HEK293T (cell line): ENCODE measurements around the gene NPDC1.

Experiments used
- CTCF ChIA-PET: fragments of 350-600 bp; formaldehyde crosslinking; extraction: SDS; loops from one replicate; lab custom pipeline; 2021; ENCODE audit warnings: antibody characterized with exemption, inconsistent platforms; lab: Yijun Ruan, JAX
- POLR2A ChIA-PET: fragments of 350-600 bp; formaldehyde crosslinking; extraction: SDS; loops from one replicate; lab custom pipeline; 2020; ENCODE audit warnings: antibody characterized with exemption, inconsistent platforms; lab: Yijun Ruan, JAX
- DNase-seq: peaks from one replicate; pipeline ENCODE4 v3.0.0; 2012; ENCODE audit warnings: mixed read lengths; ENCODE audit errors: extremely low spot score
- ARNT ChIP-seq: fragments of 450-650 bp; IDR thresholded peaks from 2 replicates; pipeline ENCODE4 v1.6.1; 2017; ENCODE audit warnings: mild to moderate bottlenecking
- BHLHE40 ChIP-seq: fragments of 450-650 bp; IDR thresholded peaks from 2 replicates; pipeline ENCODE4 v1.6.1; 2016; ENCODE audit warnings: mild to moderate bottlenecking, moderate library complexity, borderline replicate concordance
- CTBP1 ChIP-seq: fragments of 450-650 bp; IDR thresholded peaks from 2 replicates; pipeline ENCODE4 v1.6.1; 2016; ENCODE audit warnings: borderline replicate concordance
- ELF4 ChIP-seq: fragments of 450-650 bp; IDR thresholded peaks from 2 replicates; pipeline ENCODE4 v1.6.1; 2017; ENCODE audit warnings: antibody characterized with exemption
- FOXA1 ChIP-seq: fragments of 450-650 bp; IDR thresholded peaks from 2 replicates; pipeline ENCODE4 v1.6.1; 2016; ENCODE audit warnings: mild to moderate bottlenecking
- FOXK2 ChIP-seq: fragments of 450-650 bp; IDR thresholded peaks from 2 replicates; pipeline ENCODE4 v1.6.1; 2016; ENCODE audit warnings: mild to moderate bottlenecking
- FOXM1 ChIP-seq: fragments of 450-650 bp; IDR thresholded peaks from 2 replicates; pipeline ENCODE4 v1.6.1; 2017; ENCODE audit warnings: mild to moderate bottlenecking, borderline replicate concordance
- HDGF ChIP-seq: fragments of 450-650 bp; IDR thresholded peaks from 2 replicates; pipeline ENCODE4 v1.6.1; 2017; ENCODE audit warnings: antibody characterized with exemption, borderline replicate concordance
- L3MBTL2 ChIP-seq: fragments of 450-650 bp; conservative IDR thresholded peaks from 2 replicates; pipeline ENCODE4 v1.6.1; 2016; ENCODE audit warnings: mild to moderate bottlenecking
- LEF1 ChIP-seq: fragments of 450-650 bp; IDR thresholded peaks from 2 replicates; pipeline ENCODE4 v1.6.1; 2017; ENCODE audit warnings: mild to moderate bottlenecking, borderline replicate concordance
- NFRKB ChIP-seq: fragments of 450-650 bp; IDR thresholded peaks from 2 replicates; pipeline ENCODE4 v1.6.1; 2016; ENCODE audit warnings: mild to moderate bottlenecking, moderate library complexity
- SP1 ChIP-seq: fragments of 450-650 bp; IDR thresholded peaks from 2 replicates; pipeline ENCODE4 v1.6.1; 2017
- SUZ12 ChIP-seq: fragments of 450-650 bp; IDR thresholded peaks from 2 replicates; pipeline ENCODE4 v1.6.1; 2016; ENCODE audit warnings: mild to moderate bottlenecking
- TARDBP ChIP-seq: fragments of 450-650 bp; IDR thresholded peaks from 2 replicates; pipeline ENCODE4 v1.6.1; 2016
- ZNF384 ChIP-seq: fragments of 450-650 bp; IDR thresholded peaks from 2 replicates; pipeline ENCODE4 v1.6.1; 2016
- TF ChIP-seq, protein P1 (sequence below): fragments of 450-650 bp; IDR thresholded peaks from 2 replicates; pipeline ENCODE4 v1.6.1; 2016

NPDC1 gene

DNA sequence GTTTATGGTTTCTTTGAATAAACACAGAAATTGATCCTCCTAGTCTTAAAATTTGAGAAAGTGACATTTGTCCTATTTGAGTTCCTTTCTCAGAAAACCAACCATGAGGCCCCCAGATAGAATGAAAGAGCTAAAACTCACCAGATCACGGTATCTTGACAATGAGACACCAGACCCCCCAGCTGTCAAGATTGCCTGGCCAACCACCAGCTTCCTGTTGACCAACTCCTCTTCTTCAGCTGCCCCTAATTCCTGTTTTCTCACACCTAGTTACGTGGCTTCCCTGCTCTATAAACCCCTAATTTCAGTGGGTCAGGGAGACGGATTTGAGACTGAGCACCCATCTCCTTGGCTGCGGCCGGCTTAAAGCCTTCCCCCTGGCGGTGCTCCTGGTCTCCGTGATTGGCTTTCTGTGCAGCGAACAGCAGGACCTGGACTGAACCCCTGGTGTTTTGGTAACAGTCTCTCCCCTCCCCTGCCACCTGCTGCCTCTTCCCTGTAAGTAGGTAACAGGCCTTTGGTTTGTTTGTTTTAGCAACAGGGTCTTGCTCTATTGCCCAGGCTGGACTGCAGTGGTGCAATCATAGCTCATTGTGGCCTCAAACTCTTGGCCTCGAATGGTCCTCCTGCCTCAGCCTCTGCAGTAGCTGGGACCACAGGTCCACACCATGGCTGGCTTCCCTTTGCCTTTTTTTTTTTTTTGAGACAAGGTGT lies 12.7 kb upstream of the NPDC1 start:
- POLR2A ChIA-PET, result interaction anchor here (0.8 kb wide), 2 partner anchors 11 to 67 kb away, joined by 3 read pairs; partner anchors contain the start of gene SAPCD2
- no peak for DNase-seq
- CTCF ChIA-PET, result interaction anchor here (1.0 to 1.2 kb wide), 2 partner anchors 9 to 12 kb away, joined by 3 to 8 read pairs; partner anchors contain the start of gene SAPCD2
- TF ChIP-seq L3MBTL2, result no peak
- no peak for TF ChIP-seq BHLHE40
- TF ChIP-seq SUZ12, result no peak
- TF ChIP-seq FOXA1, result no peak
- no peak for TF ChIP-seq ELF4
- TF ChIP-seq SP1, result no peak
- TF ChIP-seq NFRKB, result no peak
- TF ChIP-seq ZNF384, result no peak
- TF ChIP-seq ARNT, result no peak
- TF ChIP-seq HDGF, result no peak
- TF ChIP-seq CTBP1, result no peak
- TF ChIP-seq, protein P1, sequence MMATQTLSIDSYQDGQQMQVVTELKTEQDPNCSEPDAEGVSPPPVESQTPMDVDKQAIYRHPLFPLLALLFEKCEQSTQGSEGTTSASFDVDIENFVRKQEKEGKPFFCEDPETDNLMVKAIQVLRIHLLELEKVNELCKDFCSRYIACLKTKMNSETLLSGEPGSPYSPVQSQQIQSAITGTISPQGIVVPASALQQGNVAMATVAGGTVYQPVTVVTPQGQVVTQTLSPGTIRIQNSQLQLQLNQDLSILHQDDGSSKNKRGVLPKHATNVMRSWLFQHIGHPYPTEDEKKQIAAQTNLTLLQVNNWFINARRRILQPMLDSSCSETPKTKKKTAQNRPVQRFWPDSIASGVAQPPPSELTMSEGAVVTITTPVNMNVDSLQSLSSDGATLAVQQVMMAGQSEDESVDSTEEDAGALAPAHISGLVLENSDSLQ, result no peak
- TF ChIP-seq LEF1, result no peak
- TF ChIP-seq FOXM1, result no peak

DNA sequence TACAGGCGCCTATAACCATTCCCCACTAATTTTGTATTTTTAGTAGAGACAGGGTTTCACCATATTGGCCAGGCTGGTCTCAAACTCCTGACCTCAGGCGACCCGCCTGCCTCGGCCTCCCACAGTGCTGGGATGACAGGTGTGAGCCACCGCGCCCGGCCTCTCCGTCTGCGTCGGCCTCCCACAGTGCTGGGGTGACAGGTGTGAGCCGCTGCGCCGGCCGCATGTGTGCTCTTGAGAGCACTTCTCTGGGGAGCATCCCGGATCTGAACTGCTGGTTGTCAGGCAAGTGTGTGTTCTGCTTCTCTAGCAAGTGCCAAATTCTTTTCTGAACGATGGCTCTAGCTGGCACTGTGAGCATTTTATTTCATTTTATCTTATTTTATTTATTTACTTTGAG lies 11.6 kb upstream of the NPDC1 start:
- DNase-seq, result no peak
- no peak for TF ChIP-seq LEF1
- no peak for TF ChIP-seq NFRKB
- TF ChIP-seq, protein P1, result no peak
- no peak for TF ChIP-seq TARDBP
- no peak for TF ChIP-seq ELF4
- TF ChIP-seq ARNT, result no peak
- TF ChIP-seq SP1, result no peak
- ChIA-PET CTCF (interaction anchor here (1.2 kb wide), 1 partner anchor 13 kb away, joined by 8 read pairs; the partner anchor contains the start of gene SAPCD2), POLR2A (interaction anchor here (0.8 to 2.3 kb wide), 2 partner anchors 13 to 29 kb away, joined by 3 to 8 read pairs; partner anchors contain the start of genes MAN1B1 and SAPCD2)

DNA sequence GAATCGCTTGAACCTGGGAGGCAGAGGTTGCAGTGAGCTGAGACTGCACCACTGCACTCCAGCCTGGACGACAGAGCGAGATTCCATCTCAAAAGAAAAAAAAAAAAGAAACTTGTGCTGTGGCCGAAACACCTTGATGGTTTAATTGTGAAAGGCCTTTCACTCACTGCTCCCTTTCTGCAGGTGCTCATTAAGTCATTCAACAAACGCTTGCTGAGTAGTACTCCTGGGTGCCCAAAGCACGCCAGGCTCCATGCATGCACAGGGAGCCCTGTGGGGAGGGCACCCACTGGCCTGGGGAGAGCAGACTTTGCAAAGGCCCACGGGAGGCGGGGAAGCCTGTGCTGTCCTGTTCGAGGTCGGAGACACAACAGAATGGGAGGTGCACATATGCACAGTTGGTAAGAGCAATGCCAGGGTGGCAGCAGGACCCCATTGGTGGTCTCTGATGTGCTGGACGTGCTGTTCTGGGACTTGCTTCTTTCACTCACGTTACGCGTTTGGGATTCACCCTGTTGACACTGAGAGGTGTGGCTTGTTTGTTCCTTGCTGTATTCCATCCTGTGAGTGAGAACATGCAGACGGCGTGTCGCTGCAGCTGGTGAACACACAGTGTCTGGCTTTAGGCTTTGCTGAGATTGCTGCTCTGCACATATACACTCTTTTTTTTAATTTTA lies 10.9 kb upstream of the NPDC1 start:
- DNase-seq, result no peak
- ChIA-PET CTCF (interaction anchor here (1.5 to 1.8 kb wide), 2 partner anchors 7 to 10 kb away, joined by 5 to 9 read pairs; no protein-coding TSS in a partner anchor), POLR2A (interaction anchor here (2.3 kb wide), 1 partner anchor 30 kb away, joined by 8 read pairs; the partner anchor contains the start of gene MAN1B1)
- TF ChIP-seq TARDBP (no peak), FOXM1 (no peak)

DNA sequence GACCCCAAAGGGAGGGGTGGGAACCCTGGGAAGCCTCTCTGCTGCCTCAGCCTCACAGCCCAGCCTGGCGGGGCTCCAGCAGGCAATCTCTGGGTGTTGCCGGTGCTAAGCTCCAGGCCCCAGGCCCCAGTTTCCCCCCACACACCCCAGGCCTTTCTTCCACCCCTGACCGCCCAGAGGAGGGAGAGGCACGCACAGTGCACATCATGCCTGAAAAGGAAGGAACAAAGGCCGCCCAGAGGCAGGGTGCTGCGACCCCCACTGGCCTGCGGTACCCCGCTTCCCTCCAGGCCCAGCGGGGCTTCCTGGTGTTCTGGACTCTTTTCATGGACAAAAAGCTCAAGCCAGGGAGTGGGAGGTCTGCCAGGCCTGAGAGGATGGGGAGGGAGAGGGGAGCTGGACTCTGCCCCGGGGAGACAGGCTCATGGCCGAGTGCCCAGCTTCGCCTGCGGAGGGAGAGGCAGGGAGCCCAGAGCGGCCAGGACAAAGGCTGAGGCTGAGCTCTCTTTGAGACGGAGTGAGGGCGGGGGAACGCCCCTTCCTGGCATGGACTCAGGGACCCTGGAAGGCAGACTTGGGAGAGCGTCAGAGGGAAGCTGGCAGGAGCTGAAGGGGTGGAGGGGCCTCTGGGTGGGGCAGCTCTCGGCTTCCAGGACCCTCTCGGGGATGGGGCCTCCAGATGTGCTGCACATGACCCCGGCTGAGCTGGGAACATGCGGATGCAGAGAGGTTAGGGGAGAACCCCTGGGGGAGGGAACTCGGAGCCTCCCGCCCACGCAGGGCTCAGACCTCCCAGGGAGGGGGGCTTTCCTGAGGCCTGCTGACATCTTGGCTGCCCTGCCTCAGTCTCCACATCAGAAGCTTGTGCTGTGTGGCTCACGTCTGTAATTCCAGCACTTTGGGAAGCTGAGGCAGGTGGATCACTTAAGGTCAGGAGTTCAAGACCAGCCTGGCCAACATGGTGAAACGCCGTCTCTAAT lies 9.7 kb upstream of the NPDC1 start:
- ChIA-PET POLR2A (interaction anchor here (2.3 kb wide), 1 partner anchor 31 kb away, joined by 8 read pairs; the partner anchor contains the start of gene MAN1B1), CTCF (interaction anchor here (0.6 to 1.8 kb wide), 4 partner anchors 8 to 249 kb away, joined by 3 to 9 read pairs (median 4); no protein-coding TSS in a partner anchor)
- no peak for DNase-seq
- no peak for TF ChIP-seq NFRKB
- TF ChIP-seq TARDBP, result no peak
- TF ChIP-seq, protein P1, result no peak
- no peak for TF ChIP-seq ELF4
- no peak for TF ChIP-seq CTBP1
- TF ChIP-seq FOXK2, result no peak

DNA sequence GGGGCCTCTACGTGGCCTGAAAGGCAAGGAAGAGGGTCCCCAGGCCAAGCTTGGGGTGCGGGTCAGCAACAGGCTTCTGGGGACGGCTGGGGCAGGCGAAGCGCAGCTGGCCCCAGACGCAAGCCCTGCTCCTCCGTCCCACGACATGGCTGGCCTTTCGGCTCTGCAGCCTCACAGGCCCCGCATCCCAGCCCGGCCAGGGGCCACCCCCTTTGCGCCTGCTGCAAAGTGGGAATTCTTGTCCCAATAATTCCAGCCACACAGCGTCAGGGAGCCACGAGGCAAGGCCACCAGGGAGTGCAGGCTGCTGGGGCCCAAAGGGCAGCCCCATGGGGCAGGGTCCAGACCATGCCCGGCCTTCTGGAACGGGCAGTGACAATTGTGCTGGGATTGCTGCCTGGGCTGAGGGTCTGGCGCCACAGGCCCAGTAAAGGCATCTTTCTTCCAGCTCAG lies 9.0 kb upstream of the NPDC1 start:
- TF ChIP-seq CTBP1, result no peak
- TF ChIP-seq LEF1, result no peak
- no peak for TF ChIP-seq ARNT
- no peak for TF ChIP-seq FOXK2
- no peak for TF ChIP-seq FOXM1
- TF ChIP-seq L3MBTL2, result no peak
- TF ChIP-seq, protein P1, result no peak
- no peak for TF ChIP-seq HDGF
- TF ChIP-seq ZNF384, result no peak
- TF ChIP-seq BHLHE40, result no peak
- no peak for TF ChIP-seq SUZ12
- TF ChIP-seq TARDBP, result no peak
- no peak for TF ChIP-seq SP1
- no peak for TF ChIP-seq ELF4
- no peak for DNase-seq
- CTCF ChIA-PET, result interaction anchor here (0.6 to 1.8 kb wide), 4 partner anchors 8 to 250 kb away, joined by 3 to 9 read pairs (median 4); no protein-coding TSS in a partner anchor
- POLR2A ChIA-PET, result interaction anchor here (2.3 kb wide), 1 partner anchor 32 kb away, joined by 8 read pairs; the partner anchor contains the start of gene MAN1B1
